ENCODE results near the gene LYSMD2.
"Not testable (repeated sequence)": the region's sequence is repeated elsewhere in the genome, so short reads cannot be mapped to it uniquely, and the experiment has no call there.

LYSMD2 gene

GRCh38 chr15:51737522-51738305 is at the start of gene LYSMD2:
LYSMD2 (minus strand) TSS chr15:51737655; CDS start chr15:51737622, 33 bp downstream.
- peak; percentile 61 for DNase-seq

DNA sequence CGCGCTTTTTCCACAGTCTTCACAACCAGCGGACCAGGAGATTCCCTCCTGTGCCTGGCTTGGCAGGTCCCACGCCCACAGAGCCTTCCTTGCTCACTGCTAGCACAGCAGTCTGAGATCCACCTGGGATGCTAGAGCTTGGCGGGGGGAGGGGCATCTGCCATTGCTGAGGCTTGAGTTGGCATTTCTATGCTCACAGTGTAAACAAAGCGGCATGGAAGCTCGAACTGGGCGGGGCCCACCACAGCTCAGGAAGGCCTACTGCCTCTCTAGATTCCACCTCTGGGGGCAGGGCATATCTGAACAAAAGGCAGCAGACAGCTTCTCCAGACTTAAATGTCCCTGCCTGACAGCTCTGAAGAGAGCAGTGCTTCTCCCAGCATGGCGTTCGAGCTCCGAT is 49.7 kb upstream of the LYSMD2 start:
- not testable (repeated sequence) for DNase-seq

- DNase-seq: no peak
Measured at GRCh38 chr15:51783967-51784366, 46.5 kb upstream of the LYSMD2 start.

- DNase-seq: no peak
Measured at GRCh38 chr15:51782357-51782896, 45.0 kb upstream of the LYSMD2 start.

DNA sequence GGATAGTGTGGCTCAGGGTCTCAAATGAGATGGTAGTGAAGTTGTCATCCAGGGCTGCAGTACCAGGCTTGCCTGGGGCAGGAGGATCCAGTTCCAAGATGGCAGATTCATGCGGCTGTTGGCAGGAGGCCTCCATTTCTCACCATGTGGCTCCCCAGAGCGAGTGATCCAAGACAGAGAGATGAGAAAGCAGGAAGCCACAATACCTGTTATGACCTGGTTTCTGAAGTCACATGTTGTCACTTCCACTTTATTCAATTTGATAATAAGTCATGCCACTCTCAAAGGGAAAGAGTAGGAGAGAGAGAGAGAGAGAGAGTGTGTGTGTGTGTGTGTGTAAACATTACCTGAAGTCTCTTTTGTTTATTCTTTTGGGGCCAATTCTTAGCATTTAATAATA is 44.1 kb upstream of the LYSMD2 start:
- DNase-seq: no peak

DNA sequence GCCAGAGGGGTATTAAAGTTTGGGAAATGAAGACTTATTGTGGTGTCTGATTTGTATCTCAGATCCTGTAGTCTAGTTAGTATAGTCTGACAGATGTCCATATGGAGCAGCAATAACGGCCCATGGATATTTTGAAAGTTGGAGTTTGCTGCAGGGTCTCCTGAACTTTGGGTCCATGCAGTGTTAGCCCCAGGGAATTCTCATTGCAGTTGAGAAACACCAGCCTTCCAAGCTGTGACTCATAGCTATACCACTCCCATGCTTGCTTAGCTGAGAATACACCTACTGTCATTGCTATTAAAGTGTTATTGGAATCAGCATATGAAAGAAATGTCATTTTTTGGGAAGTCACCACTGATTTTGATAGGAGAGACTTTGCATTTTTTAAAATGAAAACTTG is 43.2 kb upstream of the LYSMD2 start:
- DNase-seq: no peak

- DNase-seq: peak; percentile 56
Measured at GRCh38 chr15:51776952-51777569, 39.6 kb upstream of the LYSMD2 start.

DNA sequence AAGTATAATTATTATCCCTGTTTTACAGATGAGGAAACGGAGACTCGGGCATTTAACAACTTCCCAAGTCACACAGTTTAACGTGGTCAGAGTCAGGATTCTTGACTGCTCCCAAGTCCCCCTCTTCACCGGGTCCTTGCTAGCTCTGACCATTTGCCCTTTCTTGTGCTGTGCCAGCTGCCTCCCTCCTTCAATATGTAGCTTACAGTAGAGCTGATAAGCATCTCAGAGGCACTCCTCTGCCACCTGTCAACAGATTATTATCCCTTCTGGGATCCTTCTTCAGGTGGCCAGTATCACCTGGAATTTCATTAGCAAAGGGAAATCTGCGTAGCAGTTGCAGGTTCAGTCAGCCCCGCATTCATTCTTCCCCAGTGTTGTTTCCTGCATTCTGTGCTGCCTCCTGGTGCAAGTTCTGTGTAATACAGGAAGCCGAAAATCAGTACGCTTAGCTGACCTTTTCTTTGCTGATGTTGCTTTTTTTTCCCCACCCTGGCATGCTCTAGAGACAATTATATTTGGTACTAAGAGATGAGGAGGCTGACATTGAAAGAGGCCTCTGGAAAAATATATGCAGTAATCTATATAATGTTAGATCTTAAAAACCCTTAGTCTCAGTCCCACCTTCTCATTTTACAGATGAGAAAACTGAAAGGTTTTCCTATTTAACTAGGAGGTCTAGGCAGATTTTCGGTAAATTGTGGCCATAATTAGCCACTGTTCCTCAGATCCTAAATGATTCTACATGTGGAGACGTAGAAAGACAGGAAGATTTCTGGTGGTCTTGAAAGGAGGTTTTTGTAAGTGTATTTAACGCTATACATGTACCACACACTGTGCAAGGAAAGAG is 38.7 kb upstream of the LYSMD2 start:
- peak; percentile 47 for DNase-seq

DNA sequence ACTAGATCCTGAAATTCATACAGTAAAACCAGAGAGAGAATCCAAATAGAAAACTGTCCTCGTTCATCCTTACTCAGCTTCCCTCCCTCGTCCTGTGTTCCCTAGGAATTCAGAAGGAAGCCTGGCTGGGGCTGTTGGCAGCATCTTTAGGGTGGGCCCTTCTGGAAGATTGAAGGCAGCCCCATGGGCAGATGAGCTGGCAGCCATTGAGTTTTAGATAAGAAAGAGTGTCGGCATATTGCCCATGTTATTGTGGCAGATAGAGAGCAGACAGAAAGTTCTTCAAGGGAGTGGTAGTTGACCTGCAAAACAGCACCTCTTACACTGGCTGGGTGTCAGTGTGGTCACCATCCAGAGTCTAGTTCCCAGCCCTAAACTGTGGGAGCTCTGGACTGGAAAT is 37.5 kb upstream of the LYSMD2 start:
- no peak for DNase-seq

- DNase-seq: no peak
Measured at GRCh38 chr15:51771773-51772172, 34.3 kb upstream of the LYSMD2 start.

DNA sequence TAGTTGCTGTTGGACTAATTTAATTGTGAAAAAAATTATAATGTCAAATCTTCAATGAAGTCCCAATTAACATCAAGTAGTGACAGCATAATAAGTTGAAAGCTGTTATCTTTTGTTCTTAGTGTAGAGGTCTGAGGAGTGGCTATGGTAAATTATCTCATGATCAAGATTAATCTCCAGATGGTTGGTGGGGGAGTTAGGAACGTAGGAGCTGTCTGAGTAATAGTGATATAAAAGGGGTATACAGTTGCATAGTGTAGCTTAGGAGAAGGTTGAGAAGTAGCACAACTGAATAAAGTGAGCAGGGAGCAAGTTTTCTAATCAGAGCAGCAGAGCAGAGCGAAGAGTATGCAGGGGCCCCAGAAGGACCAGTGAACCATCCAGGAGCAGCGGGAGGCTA is 33.4 kb upstream of the LYSMD2 start:
- no peak for DNase-seq

- DNase-seq: no peak
Measured at GRCh38 chr15:51768018-51768417, 30.6 kb upstream of the LYSMD2 start.

DNA sequence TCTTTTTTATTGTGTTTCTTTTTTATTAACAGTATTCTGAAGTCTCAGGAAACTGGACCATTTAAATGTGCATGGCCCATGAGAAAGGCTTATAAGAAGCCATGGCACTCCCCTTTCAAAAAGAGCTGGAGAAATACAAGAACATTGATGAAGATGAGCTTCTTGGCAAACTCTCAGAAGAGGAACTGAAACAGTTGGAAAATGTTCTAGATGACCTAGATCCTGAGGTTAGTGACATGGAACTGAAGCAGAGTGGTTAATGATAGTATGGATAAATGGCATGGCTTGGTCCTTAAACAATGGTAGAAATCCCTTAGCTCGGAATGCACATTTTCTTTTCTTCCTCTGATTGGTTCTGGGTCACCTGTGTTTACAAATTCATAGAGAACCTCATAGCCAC is 28.9 kb upstream of the LYSMD2 start:
- no peak for DNase-seq

DNA sequence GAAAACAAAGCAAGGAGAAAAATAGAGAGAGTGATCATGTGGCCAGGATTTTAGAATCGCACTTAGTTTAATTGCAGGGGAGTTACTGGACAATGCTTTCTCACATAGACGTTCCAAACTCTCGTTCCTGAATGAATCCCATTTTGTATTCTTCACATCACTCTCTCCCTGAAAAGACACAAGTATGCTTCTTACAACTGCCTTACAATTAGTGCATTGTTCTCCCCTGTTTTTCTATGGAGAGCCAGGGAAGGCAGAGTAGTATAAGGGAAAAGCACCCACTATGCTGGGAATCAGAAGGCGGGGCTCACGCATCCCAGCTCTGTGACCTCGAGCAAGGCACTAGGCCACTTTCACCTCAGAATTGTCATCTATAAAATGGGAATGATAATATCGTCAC is 28.3 kb upstream of the LYSMD2 start:
- no peak for DNase-seq

GRCh38 chr15:51760805-51761204 is 23.4 kb upstream of the LYSMD2 start:
- no peak for DNase-seq

DNA sequence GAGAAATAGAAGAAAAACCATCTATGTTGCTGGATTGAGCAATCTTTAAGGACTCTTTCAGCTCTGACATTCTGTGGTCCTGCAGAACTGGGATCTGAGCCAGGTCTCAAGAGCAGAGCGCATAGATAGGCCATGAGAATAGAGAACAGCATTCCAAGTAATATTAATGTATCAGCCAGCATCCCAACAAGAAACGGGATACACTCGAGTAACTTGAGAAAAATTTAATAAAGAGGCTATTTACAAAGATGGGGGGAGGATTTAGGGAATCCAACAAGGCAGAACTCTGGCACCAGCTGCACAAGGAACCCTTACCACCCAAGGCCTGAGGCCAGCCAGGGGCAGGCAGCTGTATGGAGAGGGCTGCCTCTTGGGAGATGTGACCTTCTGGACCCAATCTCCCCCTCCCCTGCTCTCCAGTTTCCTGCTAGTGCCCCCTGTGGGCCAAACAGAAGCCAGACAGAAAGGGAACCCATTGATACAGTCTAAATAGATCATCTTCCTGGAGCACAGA is 22.2 kb upstream of the LYSMD2 start:
- no peak for DNase-seq

DNA sequence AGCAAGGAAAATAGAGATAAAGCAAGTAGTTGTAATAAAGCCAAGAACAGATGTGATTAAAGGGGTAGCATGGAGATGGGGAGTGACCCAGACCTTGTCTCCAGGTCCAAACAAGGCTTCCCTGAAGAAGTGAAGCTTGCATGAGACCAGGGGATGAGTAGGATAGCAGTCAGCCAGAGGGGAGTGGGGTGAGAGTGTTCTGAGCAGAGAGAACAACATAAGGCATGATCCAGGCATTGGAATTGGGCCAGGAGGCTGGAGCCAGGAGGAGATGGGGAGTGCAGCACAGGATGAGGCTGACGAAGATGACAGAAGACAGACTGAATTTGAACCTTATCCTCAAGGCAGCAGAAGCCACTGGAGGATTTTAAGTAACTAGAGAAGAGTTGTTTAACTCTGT is 21.2 kb upstream of the LYSMD2 start:
- no peak for DNase-seq

DNA sequence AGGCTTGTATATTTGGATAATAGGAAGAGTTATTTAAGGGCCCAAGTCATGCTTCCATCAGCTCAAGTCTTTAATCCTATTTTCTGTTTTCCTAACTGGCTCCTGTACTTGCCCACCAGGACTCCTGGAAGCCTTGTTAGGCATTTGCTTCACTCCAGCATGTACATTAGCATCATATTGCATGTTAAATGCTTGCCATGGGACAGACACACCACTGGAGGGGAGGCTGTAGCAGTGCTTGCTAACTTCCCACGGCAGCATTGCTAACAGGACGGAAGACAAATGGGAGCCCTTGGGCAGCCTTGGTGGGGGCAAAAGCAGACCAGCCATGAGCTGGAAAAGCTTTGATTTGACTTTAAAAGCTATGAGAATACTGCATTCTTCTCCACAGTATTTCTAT is 20.0 kb upstream of the LYSMD2 start:
- DNase-seq: no peak

GRCh38 chr15:51756482-51756881 is 19.0 kb upstream of the LYSMD2 start:
- DNase-seq: no peak

- DNase-seq: no peak
Measured at GRCh38 chr15:51755790-51756189, 18.3 kb upstream of the LYSMD2 start.

DNA sequence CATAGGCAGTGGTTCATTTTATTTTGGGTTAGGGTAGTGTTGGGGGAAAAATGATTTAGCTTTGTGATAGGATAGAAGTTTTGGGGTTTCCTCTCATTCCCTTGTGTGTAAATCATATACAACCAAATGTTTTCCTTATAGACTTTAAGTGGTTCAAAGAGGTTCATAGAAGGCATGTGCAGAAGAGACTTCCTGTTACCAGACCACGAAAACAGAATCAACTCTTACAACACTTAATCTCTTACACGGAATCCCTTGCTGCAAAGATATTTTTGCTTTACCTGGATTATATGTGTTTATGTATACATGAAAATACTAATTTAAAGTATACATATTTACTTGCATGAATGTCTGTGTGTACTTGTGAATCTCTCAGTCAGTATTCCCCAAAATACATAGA is 16.8 kb upstream of the LYSMD2 start:
- DNase-seq: no peak

GRCh38 chr15:51752888-51753287 is 15.4 kb upstream of the LYSMD2 start:
- no peak for DNase-seq

Data from activated CD4-positive, alpha-beta T cell treated with anti-CD3 and anti-CD28 coated beads, Interleukin-2, amount 50 U/mL, for 1 hour (primary cell).